ENCODE results near the gene NKX6-1. TPM values are rescaled to one million over a fixed set of nuclear protein-coding genes. Genes with fewer than 3 reads are reported as not detected.

The NKX6-1 gene
- total RNA-seq, 2 experiments from 2014 or later, result not detected

GRCh38 chr4:84530454-84530853 lies 31.4 kb upstream of the NKX6-1 start:
- Histone ChIP-seq H3K4me3 (ENCODE audit: low read depth, low read length, poor library complexity, severe bottlenecking) (no peak overlapping the region), H3K36me3 (ENCODE audit: insufficient read depth, low read length) (no peaks in the 10 kb centered on the region), H3K9me3 (ENCODE audit: low read length) (no peaks in the 10 kb centered on the region), H3K4me1 (ENCODE audit: insufficient read depth, low read length, poor library complexity, severe bottlenecking) (no peaks in the 10 kb centered on the region), H2AFZ (ENCODE audit: low read length) (no peak overlapping the region), H3K4me2 (ENCODE audit: low read length) (no peak overlapping the region), H3K27ac (ENCODE audit: low read depth, low read length, poor library complexity, severe bottlenecking) (no peak overlapping the region), H4K20me1 (ENCODE audit: insufficient read depth, low read length) (no peaks in the 10 kb centered on the region), H3K79me2 (ENCODE audit: insufficient read depth, low read depth, low read length) (no peaks in the 10 kb centered on the region), H3K9me2 (ENCODE audit: insufficient read depth, low read length) (no peaks in the 10 kb centered on the region)
- TF ChIP-seq, protein P1, sequence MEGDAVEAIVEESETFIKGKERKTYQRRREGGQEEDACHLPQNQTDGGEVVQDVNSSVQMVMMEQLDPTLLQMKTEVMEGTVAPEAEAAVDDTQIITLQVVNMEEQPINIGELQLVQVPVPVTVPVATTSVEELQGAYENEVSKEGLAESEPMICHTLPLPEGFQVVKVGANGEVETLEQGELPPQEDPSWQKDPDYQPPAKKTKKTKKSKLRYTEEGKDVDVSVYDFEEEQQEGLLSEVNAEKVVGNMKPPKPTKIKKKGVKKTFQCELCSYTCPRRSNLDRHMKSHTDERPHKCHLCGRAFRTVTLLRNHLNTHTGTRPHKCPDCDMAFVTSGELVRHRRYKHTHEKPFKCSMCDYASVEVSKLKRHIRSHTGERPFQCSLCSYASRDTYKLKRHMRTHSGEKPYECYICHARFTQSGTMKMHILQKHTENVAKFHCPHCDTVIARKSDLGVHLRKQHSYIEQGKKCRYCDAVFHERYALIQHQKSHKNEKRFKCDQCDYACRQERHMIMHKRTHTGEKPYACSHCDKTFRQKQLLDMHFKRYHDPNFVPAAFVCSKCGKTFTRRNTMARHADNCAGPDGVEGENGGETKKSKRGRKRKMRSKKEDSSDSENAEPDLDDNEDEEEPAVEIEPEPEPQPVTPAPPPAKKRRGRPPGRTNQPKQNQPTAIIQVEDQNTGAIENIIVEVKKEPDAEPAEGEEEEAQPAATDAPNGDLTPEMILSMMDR (conservative IDR thresholded peaks at IDR 0.05; ENCODE audit: low read length), result no peak
- TF ChIP-seq EZH2phosphoT487 (IDR thresholded peaks at IDR 0.05; ENCODE audit: borderline replicate concordance, low read depth, low read length), result no peak
- CTCF ChIA-PET (ENCODE audit: unreplicated experiment), result no interaction called here
- DNase-seq (ENCODE audit: low spot score), result no peak
- intact Hi-C loops (cut with micrococcal nuclease; ENCODE audit: unreplicated experiment), result no loop called here
- BruUV-seq (replicated peaks), result no TSS peak
- POLR2A ChIA-PET, result no interaction called here

DNA sequence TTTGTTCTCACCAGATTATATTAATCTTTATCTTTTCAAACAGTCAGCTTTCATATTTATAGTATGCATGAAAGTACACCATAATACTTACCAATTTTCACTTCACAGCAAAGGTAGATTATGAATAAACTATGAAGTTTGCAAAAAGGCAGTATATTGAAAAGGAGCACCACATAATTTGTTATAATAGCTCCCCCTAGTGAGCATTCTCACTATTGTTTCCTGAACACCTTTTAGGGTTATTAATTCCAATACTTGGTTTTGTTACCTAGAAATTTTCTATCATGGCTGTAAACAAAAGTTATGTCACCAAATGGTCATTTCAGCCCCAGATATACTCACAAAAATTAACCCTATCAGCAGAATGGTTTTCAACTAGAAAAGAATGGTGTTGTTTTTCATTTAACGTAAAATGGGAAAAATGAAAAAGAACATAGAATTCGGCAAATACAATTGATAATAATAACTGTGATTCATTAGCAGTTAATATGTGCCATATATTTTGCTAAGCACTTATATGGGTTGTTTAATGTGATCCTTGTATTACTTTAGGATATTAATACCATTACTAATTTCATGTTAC lies 30.2 kb upstream of the NKX6-1 start:
- no TSS peak for BruUV-seq (replicated peaks)
- no peak overlapping the region for H3K4me2 ChIP-seq (ENCODE audit: low read length)
- H3K9me2 ChIP-seq (ENCODE audit: insufficient read depth, low read length), result no peaks in the 10 kb centered on the region
- H3K4me3 ChIP-seq (ENCODE audit: low read depth, low read length, poor library complexity, severe bottlenecking), result no peak overlapping the region
- no peak overlapping the region for H2AFZ ChIP-seq (ENCODE audit: low read length)
- no peaks in the 10 kb centered on the region for H3K79me2 ChIP-seq (ENCODE audit: insufficient read depth, low read depth, low read length)
- no peaks in the 10 kb centered on the region for H3K9me3 ChIP-seq (ENCODE audit: low read length)
- H3K36me3 ChIP-seq (ENCODE audit: insufficient read depth, low read length), result no peaks in the 10 kb centered on the region
- ChIA-PET POLR2A (no interaction called here), CTCF (ENCODE audit: unreplicated experiment) (no interaction called here)
- TF ChIP-seq, protein P1 (conservative IDR thresholded peaks at IDR 0.05; ENCODE audit: low read length), result peak; percentile 90
- TF ChIP-seq EZH2phosphoT487 (IDR thresholded peaks at IDR 0.05; ENCODE audit: borderline replicate concordance, low read depth, low read length), result no peak
- intact Hi-C loops (cut with micrococcal nuclease; ENCODE audit: unreplicated experiment), result no loop called here
- DNase-seq (ENCODE audit: low spot score), result peak; percentile 46
- no peaks in the 10 kb centered on the region for H3K4me1 ChIP-seq (ENCODE audit: insufficient read depth, low read length, poor library complexity, severe bottlenecking)
- H3K27ac ChIP-seq (ENCODE audit: low read depth, low read length, poor library complexity, severe bottlenecking), result no peak overlapping the region
- H4K20me1 ChIP-seq (ENCODE audit: insufficient read depth, low read length), result no peaks in the 10 kb centered on the region

- DNase-seq (ENCODE audit: low spot score), result no peak
- H2AFZ ChIP-seq (ENCODE audit: low read length), result no peak overlapping the region
- H3K4me1 ChIP-seq (ENCODE audit: insufficient read depth, low read length, poor library complexity, severe bottlenecking), result no peaks in the 10 kb centered on the region
- no peak overlapping the region for H3K4me2 ChIP-seq (ENCODE audit: low read length)
- no peaks in the 10 kb centered on the region for H4K20me1 ChIP-seq (ENCODE audit: insufficient read depth, low read length)
- H3K27ac ChIP-seq (ENCODE audit: low read depth, low read length, poor library complexity, severe bottlenecking), result no peak overlapping the region
- no peaks in the 10 kb centered on the region for H3K9me2 ChIP-seq (ENCODE audit: insufficient read depth, low read length)
- H3K4me3 ChIP-seq (ENCODE audit: low read depth, low read length, poor library complexity, severe bottlenecking), result no peak overlapping the region
- no peak for TF ChIP-seq EZH2phosphoT487 (IDR thresholded peaks at IDR 0.05; ENCODE audit: borderline replicate concordance, low read depth, low read length)
- TF ChIP-seq, protein P1 (conservative IDR thresholded peaks at IDR 0.05; ENCODE audit: low read length), result no peak
- no TSS peak for BruUV-seq (replicated peaks)
- H3K79me2 ChIP-seq (ENCODE audit: insufficient read depth, low read depth, low read length), result no peaks in the 10 kb centered on the region
- POLR2A ChIA-PET, result interaction anchor here (0.6 kb wide), 1 partner anchor 60 kb away, joined by 5 read pairs; no protein-coding TSS in a partner anchor
- CTCF ChIA-PET (ENCODE audit: unreplicated experiment), result no interaction called here
- no peaks in the 10 kb centered on the region for H3K9me3 ChIP-seq (ENCODE audit: low read length)
- no peaks in the 10 kb centered on the region for H3K36me3 ChIP-seq (ENCODE audit: insufficient read depth, low read length)
- intact Hi-C loops (cut with micrococcal nuclease; ENCODE audit: unreplicated experiment), result no loop called here
Measured at GRCh38 chr4:84527391-84527790, 28.3 kb upstream of the NKX6-1 start.

Data from OCI-LY7 (cell line).